Sigmoid colon (tissue), 4 donors: ENCODE data around the gene IRS2.

ENCODE experiments used
- EP300 ChIP-seq, 4 donors: sonication (generic); formaldehyde crosslinking; IDR thresholded peaks; one replicate each; pipeline ENCODE4 v1.6.1; 2017; ENCODE audit warnings: antibody characterized with exemption in 4 of 4
- POLR2AphosphoS5 ChIP-seq, 4 donors: sonication (generic); formaldehyde crosslinking; IDR thresholded peaks; one replicate each; pipeline ENCODE4 v1.6.1; 2017; ENCODE audit warnings: antibody characterized with exemption in 4 of 4
- TF ChIP-seq, protein P1 (sequence below), 4 experiments: fragments of 450-650 bp in 3 of 4; fragments of 200-600 bp in 1 of 4; IDR thresholded peaks; one replicate each; pipeline ENCODE4 v1.5.1; 2016 to 2019; ENCODE audit warnings: antibody characterized with exemption in 4 of 4, mild to moderate bottlenecking in 3 of 4, moderate library complexity in 2 of 4

DNA sequence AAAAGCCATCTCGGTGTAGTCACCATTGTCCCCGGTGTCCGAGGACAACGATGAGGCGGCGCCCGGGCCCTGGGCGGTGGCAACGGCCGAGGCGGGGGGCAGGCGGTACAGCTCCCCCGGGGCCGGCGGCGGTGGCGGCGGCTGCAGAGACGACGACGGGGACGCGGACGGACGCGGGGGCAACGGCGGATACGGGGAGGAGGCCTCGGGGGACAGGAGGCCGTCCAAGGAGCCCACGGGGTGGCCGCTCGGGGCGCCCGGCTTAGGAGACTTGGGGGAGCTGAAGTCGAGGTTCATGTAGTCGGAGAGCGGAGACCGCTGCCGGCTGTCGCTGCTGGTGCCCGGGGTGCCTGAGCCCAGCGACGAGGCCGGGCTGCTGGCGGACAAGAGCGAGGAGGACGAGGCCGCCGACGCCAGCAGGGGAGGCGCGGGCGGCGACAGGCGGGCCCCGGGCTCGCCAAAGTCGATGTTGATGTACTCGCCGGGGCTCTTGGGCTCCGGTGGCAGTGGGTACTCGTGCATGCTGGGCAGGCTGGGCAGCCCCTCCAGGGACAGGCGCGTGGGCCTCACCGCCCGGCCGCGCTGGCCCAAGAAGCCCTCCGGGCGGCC lies 3.5 kb downstream of the IRS2 start:
- TF ChIP-seq, protein P1, sequence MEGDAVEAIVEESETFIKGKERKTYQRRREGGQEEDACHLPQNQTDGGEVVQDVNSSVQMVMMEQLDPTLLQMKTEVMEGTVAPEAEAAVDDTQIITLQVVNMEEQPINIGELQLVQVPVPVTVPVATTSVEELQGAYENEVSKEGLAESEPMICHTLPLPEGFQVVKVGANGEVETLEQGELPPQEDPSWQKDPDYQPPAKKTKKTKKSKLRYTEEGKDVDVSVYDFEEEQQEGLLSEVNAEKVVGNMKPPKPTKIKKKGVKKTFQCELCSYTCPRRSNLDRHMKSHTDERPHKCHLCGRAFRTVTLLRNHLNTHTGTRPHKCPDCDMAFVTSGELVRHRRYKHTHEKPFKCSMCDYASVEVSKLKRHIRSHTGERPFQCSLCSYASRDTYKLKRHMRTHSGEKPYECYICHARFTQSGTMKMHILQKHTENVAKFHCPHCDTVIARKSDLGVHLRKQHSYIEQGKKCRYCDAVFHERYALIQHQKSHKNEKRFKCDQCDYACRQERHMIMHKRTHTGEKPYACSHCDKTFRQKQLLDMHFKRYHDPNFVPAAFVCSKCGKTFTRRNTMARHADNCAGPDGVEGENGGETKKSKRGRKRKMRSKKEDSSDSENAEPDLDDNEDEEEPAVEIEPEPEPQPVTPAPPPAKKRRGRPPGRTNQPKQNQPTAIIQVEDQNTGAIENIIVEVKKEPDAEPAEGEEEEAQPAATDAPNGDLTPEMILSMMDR (IDR thresholded peaks at IDR 0.05) = no peak
- TF ChIP-seq EP300 (IDR thresholded peaks at IDR 0.05) = no peak
- no peak for TF ChIP-seq POLR2AphosphoS5 (IDR thresholded peaks at IDR 0.05)
